Gastroesophageal sphincter (tissue), 3 donors: ENCODE data around the gene CPNE7.

ENCODE experiments used
- EP300 ChIP-seq: sonication (generic); formaldehyde crosslinking; IDR thresholded peaks from one replicate; pipeline ENCODE4 v1.6.1; 2017; ENCODE audit warnings: antibody characterized with exemption, mild to moderate bottlenecking
- POLR2A ChIP-seq, 2 donors: fragments of 450-650 bp; IDR thresholded peaks; one replicate each; pipeline ENCODE4 v1.6.1; 2017; ENCODE audit warnings: antibody characterized with exemption in 2 of 2, mild to moderate bottlenecking in 2 of 2, moderate library complexity in 1 of 2
- POLR2AphosphoS5 ChIP-seq: sonication (generic); formaldehyde crosslinking; IDR thresholded peaks from one replicate; pipeline ENCODE4 v1.6.1; 2017; ENCODE audit warnings: antibody characterized with exemption
- TF ChIP-seq, protein P1 (sequence below), 4 experiments: fragments of 200-600 bp in 2 of 4; fragments of 450-650 bp in 2 of 4; sonication (generic) in 1 of 4; IDR thresholded peaks; one replicate each; pipeline ENCODE4 v1.5.1; 2017 to 2019; ENCODE audit warnings: antibody characterized with exemption in 4 of 4, mild to moderate bottlenecking in 2 of 4, moderate library complexity in 2 of 4

DNA sequence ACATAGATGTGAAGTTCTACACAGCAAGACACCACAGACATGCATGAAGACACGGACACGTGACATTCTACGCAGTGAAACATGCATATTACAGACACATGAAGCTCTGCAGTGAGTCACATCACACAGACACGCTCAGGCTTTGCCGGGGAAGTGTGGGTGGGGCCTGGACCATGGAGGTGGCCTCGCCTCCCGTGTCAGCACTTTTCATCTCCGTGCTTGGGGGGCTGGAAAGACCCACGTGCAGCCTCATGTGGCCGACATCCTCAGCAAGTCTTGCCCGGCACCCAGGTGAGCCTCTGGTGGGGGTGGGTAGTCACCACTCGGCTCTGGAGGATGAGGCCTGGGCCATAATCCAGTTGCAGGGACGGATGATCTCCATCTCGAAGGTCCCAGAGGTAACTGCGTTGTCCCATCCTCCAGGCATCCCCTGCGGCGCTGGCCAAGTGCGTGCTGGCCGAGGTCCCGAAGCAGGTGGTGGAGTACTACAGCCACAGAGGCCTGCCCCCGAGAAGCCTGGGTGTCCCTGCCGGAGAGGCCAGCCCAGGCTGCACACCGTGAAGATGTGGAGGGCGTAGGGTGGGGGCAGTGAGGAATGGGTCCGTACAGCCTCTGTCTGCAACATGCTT lies 20.6 kb downstream of the CPNE7 start:
- TF ChIP-seq, protein P1, sequence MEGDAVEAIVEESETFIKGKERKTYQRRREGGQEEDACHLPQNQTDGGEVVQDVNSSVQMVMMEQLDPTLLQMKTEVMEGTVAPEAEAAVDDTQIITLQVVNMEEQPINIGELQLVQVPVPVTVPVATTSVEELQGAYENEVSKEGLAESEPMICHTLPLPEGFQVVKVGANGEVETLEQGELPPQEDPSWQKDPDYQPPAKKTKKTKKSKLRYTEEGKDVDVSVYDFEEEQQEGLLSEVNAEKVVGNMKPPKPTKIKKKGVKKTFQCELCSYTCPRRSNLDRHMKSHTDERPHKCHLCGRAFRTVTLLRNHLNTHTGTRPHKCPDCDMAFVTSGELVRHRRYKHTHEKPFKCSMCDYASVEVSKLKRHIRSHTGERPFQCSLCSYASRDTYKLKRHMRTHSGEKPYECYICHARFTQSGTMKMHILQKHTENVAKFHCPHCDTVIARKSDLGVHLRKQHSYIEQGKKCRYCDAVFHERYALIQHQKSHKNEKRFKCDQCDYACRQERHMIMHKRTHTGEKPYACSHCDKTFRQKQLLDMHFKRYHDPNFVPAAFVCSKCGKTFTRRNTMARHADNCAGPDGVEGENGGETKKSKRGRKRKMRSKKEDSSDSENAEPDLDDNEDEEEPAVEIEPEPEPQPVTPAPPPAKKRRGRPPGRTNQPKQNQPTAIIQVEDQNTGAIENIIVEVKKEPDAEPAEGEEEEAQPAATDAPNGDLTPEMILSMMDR (IDR thresholded peaks at IDR 0.05), result no peak
- TF ChIP-seq POLR2AphosphoS5 (no peak), POLR2A (IDR thresholded peaks at IDR 0.05) (no peak), EP300 (no peak)
